ENCODE measurements around the gene RFPL2.

RFPL2 gene

DNA sequence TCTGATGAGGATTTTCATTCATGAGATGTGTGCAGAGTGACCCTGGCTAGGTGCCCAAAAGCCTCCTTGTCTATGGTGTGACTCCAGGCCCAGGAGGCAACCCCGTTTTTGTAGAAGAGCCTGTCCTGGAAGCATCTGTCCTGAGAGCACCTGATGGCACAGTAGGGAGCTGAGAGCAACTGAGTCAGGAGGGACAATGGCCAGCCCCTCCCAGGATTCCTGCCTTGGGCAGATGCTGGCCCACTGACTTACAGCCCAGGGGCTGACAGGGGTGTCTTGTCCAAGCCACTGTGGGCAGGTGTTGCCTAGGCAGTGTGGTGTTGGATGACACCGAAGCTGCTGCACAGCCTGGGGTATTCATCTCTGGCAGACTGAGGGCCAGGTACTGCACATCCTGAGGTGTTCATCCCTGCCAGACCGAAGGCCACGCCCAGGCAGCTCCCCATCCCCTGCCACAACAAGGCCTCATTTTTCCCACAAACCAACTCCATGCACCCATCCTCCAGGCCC, 3.2 kb upstream of the RFPL2 start:
- H3K36me3 ChIP-seq (replicated peaks; ENCODE audit: insufficient read depth, low read length), result no peaks in the 10 kb centered on the region
- H3K4me3 ChIP-seq (ENCODE audit: low read length), result no peak overlapping the region
- H3K27ac ChIP-seq (ENCODE audit: low read length), result no peak overlapping the region
- no peak for TF ChIP-seq EZH2 (optimal IDR thresholded peaks at IDR 0.05; ENCODE audit: low read depth, low read length)
- TF ChIP-seq, protein P1, sequence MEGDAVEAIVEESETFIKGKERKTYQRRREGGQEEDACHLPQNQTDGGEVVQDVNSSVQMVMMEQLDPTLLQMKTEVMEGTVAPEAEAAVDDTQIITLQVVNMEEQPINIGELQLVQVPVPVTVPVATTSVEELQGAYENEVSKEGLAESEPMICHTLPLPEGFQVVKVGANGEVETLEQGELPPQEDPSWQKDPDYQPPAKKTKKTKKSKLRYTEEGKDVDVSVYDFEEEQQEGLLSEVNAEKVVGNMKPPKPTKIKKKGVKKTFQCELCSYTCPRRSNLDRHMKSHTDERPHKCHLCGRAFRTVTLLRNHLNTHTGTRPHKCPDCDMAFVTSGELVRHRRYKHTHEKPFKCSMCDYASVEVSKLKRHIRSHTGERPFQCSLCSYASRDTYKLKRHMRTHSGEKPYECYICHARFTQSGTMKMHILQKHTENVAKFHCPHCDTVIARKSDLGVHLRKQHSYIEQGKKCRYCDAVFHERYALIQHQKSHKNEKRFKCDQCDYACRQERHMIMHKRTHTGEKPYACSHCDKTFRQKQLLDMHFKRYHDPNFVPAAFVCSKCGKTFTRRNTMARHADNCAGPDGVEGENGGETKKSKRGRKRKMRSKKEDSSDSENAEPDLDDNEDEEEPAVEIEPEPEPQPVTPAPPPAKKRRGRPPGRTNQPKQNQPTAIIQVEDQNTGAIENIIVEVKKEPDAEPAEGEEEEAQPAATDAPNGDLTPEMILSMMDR (IDR thresholded peaks at IDR 0.05; ENCODE audit: low read length), result no peak
- no peak for TF ChIP-seq EZH2phosphoT487 (IDR thresholded peaks at IDR 0.05; ENCODE audit: low read length)
- H3K4me2 ChIP-seq (ENCODE audit: low read depth, low read length), result no peak overlapping the region
- DNase-seq, result no peak
- H3K79me2 ChIP-seq (ENCODE audit: low read length), result no peaks in the 10 kb centered on the region
- no peaks in the 10 kb centered on the region for H3K4me1 ChIP-seq (ENCODE audit: low read length)
- no peaks in the 10 kb centered on the region for H4K20me1 ChIP-seq (ENCODE audit: insufficient read depth, low read length)
- no peak overlapping the region for H2AFZ ChIP-seq (ENCODE audit: low read length)
- no peak overlapping the region for H3K9ac ChIP-seq (ENCODE audit: low read length)
- H3K9me2 ChIP-seq (replicated peaks; ENCODE audit: insufficient read depth, low read length), result no peaks in the 10 kb centered on the region
- peaks cover 6% of the 10 kb centered on the region for H3K27me3 ChIP-seq (replicated peaks; ENCODE audit: insufficient read depth, low read length)
- H3F3A ChIP-seq (ENCODE audit: insufficient read depth, low read length), result no peaks in the 10 kb centered on the region
- no peaks in the 10 kb centered on the region for H3K9me3 ChIP-seq (replicated peaks; ENCODE audit: insufficient read depth, low read length)

DNA sequence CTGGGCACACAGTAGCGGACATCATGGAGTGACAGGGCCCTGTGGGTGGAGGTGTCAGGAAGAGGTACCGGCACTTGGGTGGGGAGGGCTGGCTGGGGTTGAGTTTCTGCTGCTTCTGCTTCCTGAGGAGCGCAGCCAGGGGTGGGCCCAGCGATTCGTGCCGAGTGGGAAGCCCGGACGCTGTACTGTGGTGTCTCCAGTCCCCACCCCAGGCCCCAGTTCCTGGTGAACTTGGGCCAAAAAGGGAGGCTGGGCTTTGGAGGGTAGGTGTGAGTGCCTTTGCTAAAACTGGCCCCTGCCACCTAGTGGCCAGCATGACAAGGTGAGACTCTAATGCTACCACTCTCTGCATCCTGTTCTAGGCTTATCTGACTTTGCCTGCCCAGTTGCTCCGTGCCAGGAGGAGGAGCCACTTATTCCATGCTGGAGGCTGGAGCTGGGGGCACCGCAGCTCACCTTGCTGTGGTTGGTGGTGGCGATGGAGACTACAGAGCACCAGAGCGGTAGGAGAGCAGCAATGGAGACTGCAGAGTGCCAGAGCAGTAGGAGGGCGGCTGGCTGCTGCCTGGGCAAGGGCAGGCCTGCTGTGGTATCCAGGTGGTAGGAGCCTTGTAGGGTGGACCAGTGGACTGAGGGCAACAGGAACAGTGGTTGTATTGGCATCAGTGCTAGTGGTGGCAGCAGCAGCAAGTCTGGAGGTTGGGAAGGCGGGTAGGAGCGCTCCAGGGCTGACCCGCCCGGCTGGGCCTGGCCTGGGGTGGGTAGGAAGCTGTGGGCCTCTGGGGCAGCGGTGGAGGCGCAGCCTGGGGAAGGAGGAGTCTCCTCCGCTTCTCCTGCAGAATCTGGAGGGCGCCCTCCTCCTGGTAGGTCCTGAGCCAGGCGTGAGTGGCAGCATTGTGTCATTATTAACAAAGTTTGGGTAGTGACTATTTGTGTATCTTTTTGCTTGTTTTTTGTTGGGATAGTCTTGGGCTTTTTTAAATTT, 2.2 kb upstream of the RFPL2 start:
- H3K36me3 ChIP-seq (replicated peaks; ENCODE audit: insufficient read depth, low read length), result no peaks in the 10 kb centered on the region
- H3K9me2 ChIP-seq (replicated peaks; ENCODE audit: insufficient read depth, low read length), result no peaks in the 10 kb centered on the region
- no peak overlapping the region for H3K9ac ChIP-seq (ENCODE audit: low read length)
- no peak overlapping the region for H3K27ac ChIP-seq (ENCODE audit: low read length)
- H3K9me3 ChIP-seq (replicated peaks; ENCODE audit: insufficient read depth, low read length), result no peaks in the 10 kb centered on the region
- H4K20me1 ChIP-seq (ENCODE audit: insufficient read depth, low read length), result no peaks in the 10 kb centered on the region
- peak; percentile 59 for DNase-seq
- peak overlapping the region; percentile 19; the same call in 1 of the 2 replicates for H3K4me3 ChIP-seq (ENCODE audit: low read length)
- H3K4me2 ChIP-seq (ENCODE audit: low read depth, low read length), result peak overlapping the region; percentile 58; the same call in 1 of the 2 replicates
- TF ChIP-seq, protein P1 (IDR thresholded peaks at IDR 0.05; ENCODE audit: low read length), result peak; percentile 68
- TF ChIP-seq EZH2phosphoT487 (IDR thresholded peaks at IDR 0.05; ENCODE audit: low read length), result no peak
- H3K79me2 ChIP-seq (ENCODE audit: low read length), result no peaks in the 10 kb centered on the region
- no peaks in the 10 kb centered on the region for H3F3A ChIP-seq (ENCODE audit: insufficient read depth, low read length)
- peak overlapping the region; percentile 75 for H2AFZ ChIP-seq (ENCODE audit: low read length)
- no peaks in the 10 kb centered on the region for H3K4me1 ChIP-seq (ENCODE audit: low read length)
- peaks cover 6% of the 10 kb centered on the region for H3K27me3 ChIP-seq (replicated peaks; ENCODE audit: insufficient read depth, low read length)

DNA sequence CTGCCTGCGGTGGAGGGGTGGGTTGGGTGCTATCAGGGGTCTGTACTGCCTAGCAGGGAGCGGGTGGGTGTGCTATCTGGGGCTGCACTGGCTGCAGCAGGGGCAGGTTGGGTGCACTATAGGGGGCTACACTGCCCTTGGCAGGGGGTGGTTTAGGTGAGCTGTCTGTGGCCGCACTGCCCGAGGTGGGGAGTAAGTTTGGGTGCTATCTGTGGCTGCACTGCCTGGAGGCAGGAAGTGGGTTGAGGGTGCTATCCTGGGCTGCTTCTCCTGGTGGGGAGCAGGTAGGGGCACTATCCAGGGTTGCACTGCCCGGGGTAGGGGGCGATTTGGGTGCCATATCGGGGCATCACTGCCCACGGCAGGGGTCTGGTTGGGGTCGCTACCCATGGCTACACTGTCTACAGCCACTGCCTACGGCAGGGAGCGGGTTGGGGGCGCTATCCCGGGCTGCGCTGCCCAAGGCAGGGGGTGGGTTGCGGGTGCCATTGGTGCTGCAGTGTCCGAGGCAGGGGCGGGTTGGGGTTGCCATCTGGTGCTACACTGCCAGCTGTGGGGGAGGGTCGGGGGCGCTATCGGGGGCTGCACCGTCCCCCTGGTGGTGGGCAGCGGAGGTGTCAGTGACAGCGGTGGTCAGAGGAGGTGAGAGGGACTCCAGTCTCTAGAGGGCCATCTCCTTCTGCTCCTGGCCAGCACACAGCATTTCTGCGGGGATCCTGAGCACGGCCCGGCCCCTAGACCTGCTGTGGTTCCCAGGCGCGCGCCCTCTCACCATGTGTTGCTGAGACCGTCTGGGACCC, 1.3 kb upstream of the RFPL2 start:
- Histone ChIP-seq H3K9me3 (replicated peaks; ENCODE audit: insufficient read depth, low read length) (no peaks in the 10 kb centered on the region), H3K36me3 (replicated peaks; ENCODE audit: insufficient read depth, low read length) (no peaks in the 10 kb centered on the region), H4K20me1 (ENCODE audit: insufficient read depth, low read length) (no peaks in the 10 kb centered on the region), H3K27ac (ENCODE audit: low read length) (no peak overlapping the region), H3K4me2 (ENCODE audit: low read depth, low read length) (peak overlapping the region; percentile 58; the same call in 1 of the 2 replicates), H3K9ac (ENCODE audit: low read length) (no peak overlapping the region), H3F3A (ENCODE audit: insufficient read depth, low read length) (no peaks in the 10 kb centered on the region), H2AFZ (ENCODE audit: low read length) (peak overlapping the region; percentile 75), H3K27me3 (replicated peaks; ENCODE audit: insufficient read depth, low read length) (peaks cover 6% of the 10 kb centered on the region), H3K4me3 (ENCODE audit: low read length) (peak overlapping the region; percentile 19; the same call in 1 of the 2 replicates), H3K9me2 (replicated peaks; ENCODE audit: insufficient read depth, low read length) (no peaks in the 10 kb centered on the region), H3K79me2 (ENCODE audit: low read length) (no peaks in the 10 kb centered on the region), H3K4me1 (ENCODE audit: low read length) (no peaks in the 10 kb centered on the region)
- TF ChIP-seq EZH2phosphoT487 (IDR thresholded peaks at IDR 0.05; ENCODE audit: low read length) (no peak), EZH2 (optimal IDR thresholded peaks at IDR 0.05; ENCODE audit: low read depth, low read length) (no peak)
- TF ChIP-seq, protein P1 (IDR thresholded peaks at IDR 0.05; ENCODE audit: low read length), result no peak
- no peak for DNase-seq
